GM20431 (cell line): ENCODE data around the gene GNL2.
"Not testable (repeated sequence)": the region's sequence is repeated elsewhere in the genome, so short reads cannot be mapped to it uniquely, and the experiment has no call there.

Experiments
- in situ Hi-C: fragments of 300-500 bp; cut with MseI, MboI; formaldehyde crosslinking; loops from one replicate; pipeline ENCODE4 v1.15.0; 2020; ENCODE audit warnings: low sequenced_read_pairs; ENCODE audit not compliant: unreplicated experiment

The GNL2 gene

DNA sequence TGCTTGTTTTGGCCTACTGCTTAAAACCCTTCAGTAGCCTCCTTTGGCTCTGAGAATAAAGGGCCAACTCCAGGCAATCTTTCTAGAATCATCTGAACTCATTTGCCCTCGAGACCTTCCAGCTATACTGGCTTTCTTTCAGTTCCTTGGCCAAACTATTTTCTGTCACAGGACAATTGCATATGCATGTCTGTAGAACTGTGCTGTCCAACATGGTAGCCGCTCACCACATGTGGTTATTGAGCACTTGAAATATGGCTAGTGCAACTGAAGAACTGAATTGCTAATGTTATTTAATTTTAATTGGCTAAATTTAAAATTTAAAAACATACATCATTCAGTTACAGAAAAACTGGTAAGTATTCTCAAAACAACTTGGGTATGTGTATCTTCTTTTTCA is 14.3 kb upstream of the GNL2 start:
- in situ Hi-C loops, result loop anchor here (10.0 kb wide), 1 partner anchor 75 kb away; no protein-coding TSS in a partner anchor

DNA sequence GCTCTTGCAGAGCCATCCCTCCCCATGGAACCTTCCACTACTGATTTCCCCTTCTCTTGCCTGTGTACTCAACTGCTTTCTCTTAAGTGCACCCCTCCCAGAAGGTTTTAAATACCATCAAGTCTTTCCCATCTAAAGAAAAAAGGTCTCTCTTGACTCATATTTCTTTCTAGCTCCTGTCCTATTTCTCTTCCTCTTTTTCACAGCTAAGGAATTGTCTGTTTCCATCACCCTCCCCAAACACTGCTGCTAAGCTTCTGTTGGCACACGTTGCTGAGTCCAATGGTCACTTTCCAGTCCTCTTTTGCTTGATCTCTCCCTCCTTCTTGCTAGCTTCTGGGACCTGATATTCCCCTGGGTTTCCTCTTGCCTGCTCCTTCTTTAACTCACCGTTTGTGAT is 13.3 kb upstream of the GNL2 start:
- in situ Hi-C loops, result loop anchor here (10.0 kb wide), 1 partner anchor 76 kb away; no protein-coding TSS in a partner anchor

DNA sequence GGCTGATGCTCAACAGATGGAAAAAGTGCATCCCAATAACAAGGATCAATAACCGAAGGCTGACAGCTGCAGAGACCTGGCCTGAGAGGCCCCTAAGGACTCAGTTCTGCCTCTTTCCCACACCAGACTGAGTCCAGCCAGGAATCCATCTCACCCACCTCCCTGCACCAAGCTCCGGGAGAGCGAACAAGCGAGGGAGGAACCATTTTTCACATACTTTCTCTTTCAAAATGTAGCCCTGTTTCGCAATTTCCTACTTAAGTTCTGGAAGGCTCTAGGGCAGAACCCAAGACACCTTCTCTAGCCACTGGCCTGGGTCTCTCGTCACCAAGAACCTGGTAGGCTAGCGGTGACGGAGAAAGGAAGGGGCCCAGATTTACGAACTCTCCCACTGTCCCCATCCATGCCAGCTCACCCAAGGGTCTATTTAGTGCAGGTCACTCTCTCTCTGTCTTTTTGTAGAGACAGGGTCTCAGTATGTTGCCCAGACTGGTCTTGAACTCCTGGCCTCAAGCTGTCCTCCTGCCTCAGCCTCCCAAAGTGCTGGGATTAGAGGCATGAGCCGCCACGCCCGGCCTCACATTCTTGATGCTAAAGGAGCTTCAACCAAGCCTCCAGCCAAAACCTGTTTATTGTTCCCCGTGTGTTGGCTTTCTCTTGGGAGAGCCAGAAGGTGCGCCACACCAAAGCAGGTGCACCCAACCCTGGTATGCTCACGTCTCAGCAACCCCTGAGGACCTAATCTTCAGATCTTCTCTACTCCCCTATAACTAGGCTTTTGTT is 10.9 kb upstream of the GNL2 start:
- in situ Hi-C loops, result loop anchor here (10.0 kb wide), 1 partner anchor 78 kb away; no protein-coding TSS in a partner anchor

DNA sequence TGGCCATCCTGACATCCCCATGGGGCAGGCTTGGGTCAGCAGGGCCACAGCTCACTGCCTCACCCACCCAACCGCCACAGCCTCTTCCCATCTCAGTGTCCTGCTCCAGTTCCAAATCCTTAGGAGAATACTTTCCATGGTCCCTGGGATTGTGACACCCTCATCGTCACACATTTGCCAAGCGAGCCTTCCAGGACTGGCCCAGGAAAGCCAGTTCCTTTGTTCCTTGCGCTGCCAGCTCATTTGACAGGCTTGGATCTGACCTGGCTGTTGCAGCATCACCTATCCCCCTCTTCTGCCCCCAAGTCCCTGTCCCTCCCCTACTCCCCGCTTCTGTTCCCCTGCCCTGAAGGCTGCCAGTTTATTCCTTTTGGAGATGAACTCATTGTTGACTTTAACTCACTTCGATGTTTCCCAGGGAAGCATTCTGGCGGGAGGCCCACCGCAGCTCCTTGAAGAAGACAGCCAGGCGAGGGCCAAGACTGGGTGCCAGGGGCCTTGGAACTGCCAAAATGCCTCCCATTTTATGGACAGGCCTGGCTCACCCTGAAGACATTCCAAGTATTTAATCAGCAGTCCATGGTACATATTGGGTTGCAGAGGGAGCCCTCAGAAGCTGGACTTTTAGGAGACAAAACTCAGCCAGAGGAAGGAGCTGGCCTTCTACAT is 10.2 kb upstream of the GNL2 start:
- in situ Hi-C loops, result loop anchor here (10.0 kb wide), 1 partner anchor 79 kb away; no protein-coding TSS in a partner anchor

DNA sequence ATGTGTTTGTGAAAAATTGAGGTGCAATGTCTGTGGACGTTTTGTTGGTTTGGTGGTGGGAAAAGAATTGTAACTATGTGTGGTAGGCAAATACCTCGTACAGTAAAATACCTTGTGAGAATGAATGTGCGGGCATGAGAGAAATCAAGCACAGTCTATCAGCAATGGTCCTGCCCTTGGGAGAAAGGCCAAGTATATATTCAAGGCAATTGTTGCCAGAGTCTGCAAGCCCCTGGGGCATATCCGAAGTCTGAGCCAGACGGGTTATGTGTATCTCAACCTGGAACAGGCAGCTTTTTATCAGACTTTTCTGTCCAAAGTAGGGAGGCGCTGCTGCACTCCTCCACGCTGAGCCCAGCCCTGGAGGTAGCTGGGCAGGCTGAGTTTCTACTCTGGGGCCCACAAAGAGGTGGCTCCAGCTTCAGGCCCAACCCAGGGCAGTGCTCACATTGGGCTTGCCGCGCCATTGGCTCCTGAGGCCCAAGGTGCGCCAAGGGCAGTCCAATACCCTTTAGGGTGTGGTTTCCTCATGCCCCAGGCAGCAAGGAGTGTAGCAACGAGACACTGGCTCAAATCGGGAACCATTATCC is 9.4 kb upstream of the GNL2 start:
- in situ Hi-C loops, result loop anchor here (10.0 kb wide), 1 partner anchor 80 kb away; no protein-coding TSS in a partner anchor

DNA sequence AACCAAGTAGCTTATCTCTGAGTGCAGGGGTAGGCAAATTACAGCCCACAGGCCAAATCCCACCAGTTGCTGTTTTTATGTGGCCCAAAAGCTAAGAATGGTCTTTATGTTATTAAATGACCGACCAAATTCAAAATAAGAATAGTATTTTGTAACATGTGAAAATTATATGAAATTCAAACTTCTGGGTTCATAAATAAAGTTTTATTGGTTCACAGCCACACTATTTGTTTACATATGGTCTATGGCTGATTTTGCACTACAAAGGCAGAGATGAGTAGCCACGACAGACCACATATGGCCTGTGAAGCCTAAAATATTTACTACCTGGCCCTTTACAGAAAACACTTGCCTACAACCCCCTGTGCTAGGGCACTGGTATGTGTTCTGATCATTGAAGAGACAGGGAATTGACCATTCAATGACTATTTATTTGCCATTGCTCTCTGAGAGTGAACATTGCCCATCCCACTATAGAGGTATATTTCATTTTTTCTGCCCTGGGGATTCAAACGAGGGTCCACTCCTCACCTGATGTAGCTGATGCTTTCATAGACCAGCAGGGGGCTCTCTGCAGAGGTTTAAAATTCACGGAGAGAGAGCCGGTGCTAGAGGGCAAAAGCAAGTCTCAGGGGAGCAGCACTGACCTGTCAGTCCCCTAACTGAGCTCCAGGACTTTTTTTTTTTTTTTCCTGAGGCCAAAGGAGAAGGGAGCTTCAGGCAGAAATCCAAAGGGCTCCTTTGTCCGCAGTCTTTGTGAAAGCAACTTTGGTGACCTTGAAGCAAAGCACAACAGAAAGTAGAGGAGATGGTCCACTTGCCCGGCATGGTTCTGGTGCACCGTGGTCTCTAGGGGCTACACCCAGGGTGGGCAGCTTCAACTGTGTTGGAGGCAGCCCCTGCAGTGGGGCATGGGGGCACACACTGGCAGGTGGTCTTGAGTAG is 7.3 kb upstream of the GNL2 start:
- in situ Hi-C loops, result loop anchor here (10.0 kb wide), 1 partner anchor 82 kb away; no protein-coding TSS in a partner anchor

DNA sequence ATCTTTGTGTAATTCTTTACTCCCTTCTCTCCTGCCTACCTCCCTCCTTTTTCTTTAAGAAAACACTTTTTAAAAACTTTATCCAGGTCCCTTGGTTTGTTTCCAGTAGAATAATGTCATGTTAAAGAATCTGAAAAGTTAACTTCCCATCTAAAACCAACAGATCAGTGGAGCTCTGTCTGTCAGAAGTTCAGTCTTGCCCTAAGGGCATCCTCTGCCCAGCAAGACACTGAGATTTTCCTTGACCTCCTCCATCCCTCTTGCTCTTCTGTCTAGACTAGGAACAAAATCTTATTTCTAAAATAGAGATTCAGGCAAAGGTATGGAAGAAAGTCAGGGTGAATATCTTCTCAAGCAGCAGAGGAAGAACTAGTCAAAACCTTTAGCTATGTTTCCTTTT is 5.7 kb upstream of the GNL2 start:
- in situ Hi-C loops, result loop anchor here (10.0 kb wide), 1 partner anchor 83 kb away; no protein-coding TSS in a partner anchor

DNA sequence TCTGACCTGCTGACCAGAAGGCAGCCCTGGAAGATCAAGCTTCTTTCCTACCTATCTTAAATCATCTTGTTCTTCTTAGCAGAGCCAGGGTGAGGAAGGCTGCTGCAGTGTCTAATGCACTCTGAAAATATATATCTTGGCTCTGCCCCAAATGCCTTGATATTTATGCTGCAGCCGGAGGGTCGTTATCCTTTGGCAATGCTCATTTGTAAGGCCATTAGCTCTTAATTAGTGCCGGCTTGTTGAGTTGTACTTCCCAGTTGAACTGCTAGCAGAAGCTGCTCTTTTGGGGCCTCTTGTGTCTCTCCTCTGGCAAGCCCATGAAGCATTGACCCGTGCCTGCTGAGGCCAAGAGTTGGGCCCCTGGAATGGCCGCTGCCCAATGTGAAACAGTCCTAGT is 4.2 kb upstream of the GNL2 start:
- in situ Hi-C loops, result loop anchor here (10.0 kb wide), 1 partner anchor 85 kb away; no protein-coding TSS in a partner anchor

DNA sequence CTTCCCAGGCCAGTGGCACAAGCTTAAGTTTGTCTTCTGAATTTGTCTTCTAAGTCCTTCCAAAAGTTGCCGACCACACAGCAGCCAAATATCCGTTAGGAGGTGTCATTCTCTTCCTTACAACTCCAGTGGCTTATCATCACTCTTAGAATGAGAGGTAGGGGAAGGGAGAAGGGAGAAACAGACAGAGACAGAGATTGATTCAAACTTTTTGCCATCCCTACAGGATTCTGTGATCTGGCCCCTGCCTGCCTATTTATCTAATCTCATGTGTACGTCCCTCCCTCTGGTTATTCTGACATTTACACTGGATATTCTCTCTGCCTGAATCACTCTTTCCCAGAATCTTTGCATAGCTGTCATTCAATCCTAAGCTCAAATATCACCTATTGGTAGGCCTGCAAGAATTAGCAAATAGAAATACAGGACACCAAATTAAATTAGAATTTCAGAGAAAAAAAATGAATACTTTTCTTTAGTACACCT is 488 bp upstream of the GNL2 start:
- in situ Hi-C loops, result no loop called here

DNA sequence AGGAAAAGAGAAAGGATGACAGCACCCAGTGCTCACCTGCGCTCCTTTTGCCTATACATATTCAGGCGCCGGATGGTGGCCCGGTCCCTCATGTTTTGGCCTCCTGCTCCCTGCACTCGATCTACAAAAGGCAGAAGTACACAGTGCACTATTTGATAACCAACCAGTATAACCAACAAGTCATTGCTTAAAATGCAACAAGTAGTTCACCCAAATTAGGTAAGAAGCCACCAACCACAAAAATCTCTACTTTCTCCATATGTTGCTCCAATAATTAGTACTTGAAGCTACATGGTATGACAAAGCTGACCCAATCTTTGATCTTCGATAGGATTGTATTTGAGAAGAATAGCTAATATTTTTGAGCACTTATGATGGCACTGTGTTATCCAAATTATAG is 2.0 kb downstream of the GNL2 start:
- in situ Hi-C loops, result no loop called here

DNA sequence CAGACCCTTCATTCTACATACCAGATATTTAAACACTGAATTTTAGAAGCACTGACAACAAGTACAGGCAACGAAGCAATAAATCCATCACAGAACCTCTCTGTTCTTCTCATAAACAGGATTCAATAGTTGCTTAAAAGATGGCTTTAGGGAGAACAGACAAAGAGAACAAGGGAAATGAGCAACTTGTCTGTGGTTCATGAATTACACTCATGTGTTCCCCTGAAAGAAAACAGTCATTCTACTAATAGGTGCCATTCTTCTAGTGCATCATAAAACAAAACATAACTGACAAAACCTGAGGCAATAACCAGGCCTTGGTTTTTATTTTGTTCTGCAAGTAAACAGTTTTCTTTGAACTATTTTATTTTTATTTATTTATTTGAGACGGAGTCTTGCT is 6.8 kb downstream of the GNL2 start:
- in situ Hi-C loops, result no loop called here

DNA sequence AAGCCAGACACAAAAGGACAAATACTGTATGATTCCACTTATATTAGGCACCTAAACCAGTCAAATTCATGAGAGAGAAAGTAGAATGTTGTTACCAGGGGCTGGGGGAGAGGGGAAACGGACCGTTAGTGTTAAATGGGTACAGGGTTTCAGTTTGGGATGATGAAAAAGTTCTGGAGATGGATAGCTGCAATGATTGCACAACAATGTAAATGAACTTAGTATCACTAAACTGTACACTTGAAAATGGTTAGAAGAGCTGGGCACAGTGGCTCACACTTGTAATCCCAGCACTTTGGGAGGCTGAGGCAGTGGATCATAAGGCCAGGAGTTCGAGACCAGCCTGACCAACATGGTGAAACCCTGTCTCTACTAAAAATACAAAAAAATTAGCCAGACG is 11.2 kb downstream of the GNL2 start:
- in situ Hi-C loops, result not testable (repeated sequence)

DNA sequence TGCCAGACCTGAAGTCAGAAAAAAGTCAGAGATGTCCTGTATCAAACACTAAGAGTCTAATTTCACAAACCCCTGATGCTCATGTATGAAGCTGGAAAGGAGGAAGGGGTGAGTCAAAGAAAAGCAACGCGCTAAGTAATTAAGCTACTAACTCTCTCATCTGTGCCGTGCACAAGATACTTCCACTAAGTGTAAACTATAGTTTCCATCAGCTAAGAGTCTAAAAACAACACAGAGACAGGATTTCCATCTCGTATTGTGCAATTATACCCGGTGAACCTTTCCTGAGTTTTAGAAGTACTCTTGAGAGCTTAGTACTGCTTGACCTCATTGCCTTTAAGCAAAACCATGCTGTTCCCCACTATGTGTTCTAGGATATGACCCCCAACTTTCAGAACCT is 20.0 kb downstream of the GNL2 start:
- in situ Hi-C loops, result no loop called here

DNA sequence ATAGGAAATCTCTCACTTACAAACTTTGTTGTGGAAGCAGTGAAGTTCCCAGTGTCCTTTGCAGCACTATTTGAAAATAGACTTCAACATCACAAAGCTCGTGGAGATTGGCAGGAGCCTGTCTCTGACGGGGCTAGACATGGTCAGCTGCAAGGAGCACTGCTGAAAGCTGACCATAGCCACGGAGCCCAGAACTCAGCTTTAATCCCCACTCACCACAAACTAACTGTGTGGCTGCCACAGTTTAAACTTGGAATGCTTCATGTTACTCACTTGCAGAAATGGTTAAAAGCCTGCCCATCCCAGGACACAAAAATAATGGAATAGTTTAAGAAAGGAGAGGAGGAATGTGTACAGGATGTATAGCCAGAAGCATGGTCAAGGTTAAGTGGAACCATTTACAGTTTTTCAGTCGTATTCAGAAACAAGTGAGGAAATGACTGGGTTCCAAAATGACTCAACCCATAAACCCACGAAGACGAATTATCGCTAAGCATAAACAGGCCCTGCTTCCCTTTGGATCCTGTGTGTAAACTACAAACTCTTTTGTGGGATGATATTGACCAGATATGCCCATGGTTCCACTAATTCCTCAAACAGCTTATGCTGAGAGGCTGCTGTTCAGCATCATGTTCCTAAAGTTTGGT is 20.8 kb downstream of the GNL2 start:
- in situ Hi-C loops, result no loop called here

DNA sequence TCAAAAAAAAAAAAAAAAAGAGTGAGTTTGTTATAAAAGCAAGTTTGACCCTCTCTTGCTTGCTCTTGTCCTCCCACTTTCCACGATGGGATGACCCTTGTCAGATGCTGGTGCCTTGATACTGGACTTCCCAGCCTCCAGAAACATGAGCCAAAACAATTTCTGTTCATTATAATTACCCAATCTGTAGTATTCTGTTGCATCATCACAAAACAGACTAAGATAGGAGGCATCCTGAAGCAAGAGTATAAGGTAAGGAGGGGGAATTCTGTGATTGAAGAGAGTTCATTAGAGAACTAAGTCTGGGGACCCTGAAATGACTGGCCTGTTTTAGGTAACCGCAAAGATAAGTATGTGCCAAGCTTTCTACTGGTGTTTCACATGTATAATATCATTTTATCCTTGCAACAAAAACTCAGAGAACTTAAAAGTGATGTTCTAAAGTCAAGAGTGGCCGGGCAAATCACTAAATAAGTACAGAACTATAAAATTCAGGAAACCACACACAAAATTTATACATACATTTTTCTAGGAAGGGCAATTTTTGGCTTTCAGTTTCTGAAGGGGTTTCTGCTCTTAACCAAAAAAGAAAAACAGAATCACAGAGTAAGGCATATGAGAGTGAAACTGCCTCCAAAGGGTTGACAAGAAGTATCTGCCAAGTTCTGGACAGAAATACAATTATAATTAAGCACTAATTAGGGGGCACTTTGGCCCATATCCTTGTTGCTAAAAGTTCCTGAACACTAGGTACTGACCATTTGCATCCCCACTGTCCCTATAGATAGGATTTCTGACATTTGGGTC is 25.0 kb downstream of the GNL2 start:
- in situ Hi-C loops, result no loop called here

DNA sequence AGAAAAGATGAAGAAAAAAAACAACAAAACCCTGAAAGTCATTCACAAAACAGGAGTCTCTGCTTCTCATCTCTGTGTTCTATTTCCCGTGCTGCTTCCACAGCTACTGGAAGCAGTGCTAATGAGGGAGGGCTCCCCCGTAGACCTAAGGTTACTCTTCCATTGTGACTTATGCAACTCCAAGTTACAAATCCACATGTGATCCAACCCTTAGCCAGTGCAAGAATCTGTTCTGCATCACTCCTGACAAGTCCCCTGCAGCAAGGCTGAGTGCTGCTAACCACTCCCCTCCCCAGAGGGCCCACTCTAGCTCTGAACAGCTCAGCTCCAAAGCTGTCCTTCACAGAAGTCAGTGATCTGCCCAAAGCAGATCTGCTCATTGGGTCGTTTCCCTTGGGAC is 28.7 kb downstream of the GNL2 start:
- in situ Hi-C loops, result no loop called here

DNA sequence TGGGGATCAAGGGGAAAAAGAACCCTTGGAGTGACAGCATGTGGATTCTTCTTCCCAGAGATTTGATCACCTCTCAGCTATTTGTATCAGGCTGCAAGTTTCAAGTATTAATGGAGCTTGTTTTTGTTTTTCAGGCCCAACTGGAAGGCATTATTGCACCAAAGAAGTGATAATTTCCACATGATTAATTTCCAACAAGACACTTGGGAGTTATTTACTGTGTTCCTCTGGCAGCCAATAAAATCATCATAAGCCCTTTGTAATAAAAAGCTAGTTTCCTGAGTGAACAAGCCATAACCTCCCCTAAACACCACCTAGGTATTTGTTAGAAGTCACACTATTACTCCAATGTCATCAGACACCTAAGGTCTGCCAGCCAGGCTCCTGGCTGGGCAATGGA is 30.8 kb downstream of the GNL2 start:
- in situ Hi-C loops, result no loop called here

DNA sequence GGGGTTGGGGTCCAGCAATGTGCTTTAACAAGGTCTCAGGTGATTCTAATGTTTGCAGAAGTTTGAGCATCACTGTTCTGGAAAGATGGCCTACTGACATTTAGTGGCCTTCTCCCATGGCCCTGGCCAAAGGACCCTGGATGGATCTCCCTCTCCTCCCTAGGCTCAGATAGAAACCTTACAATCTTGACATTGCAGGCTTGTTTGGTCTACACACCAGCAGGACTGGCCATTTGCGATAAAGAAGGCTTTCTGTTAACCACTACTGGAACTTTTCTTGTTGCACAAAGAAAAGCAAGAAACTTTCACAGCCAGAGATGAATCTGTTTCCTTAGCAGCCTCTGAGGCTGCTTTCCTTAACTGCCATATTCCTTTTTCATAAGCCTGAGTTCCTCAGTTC is 32.8 kb downstream of the GNL2 start:
- in situ Hi-C loops, result no loop called here
